NCI-H1105 treated with DMSO at 0.1 percent for 48 hours (cell line): ENCODE data around the gene TSPAN31.
A peak's percentile ranks its signal among the peaks of the same experiment; 100 is the strongest.
"Not testable (repeated sequence)": the region's sequence is repeated elsewhere in the genome, so short reads cannot be mapped to it uniquely, and the experiment has no call there.

Experiments
- DNase-seq: peaks from one replicate; lab custom pipeline; 2025; lab: John Stamatoyannopoulos, UW

TSPAN31 gene

GRCh38 chr12:57744777-57745484 lies at the start of gene TSPAN31:
Gene TSPAN31, plus strand, starts transcription at chr12:57745039. Its CDS starts 116 bp downstream, at chr12:57745155.
- peak; percentile 90 for DNase-seq

- DNase-seq = no peak
Observed at GRCh38 chr12:57695770-57696432, 48.9 kb upstream of the TSPAN31 start.

GRCh38 chr12:57697076-57697475 lies 47.8 kb upstream of the TSPAN31 start:
- no peak for DNase-seq

GRCh38 chr12:57698414-57698813 lies 46.4 kb upstream of the TSPAN31 start:
- DNase-seq = no peak

GRCh38 chr12:57700317-57700716 lies 44.5 kb upstream of the TSPAN31 start:
- DNase-seq = no peak

- DNase-seq = no peak
Observed at GRCh38 chr12:57707250-57707649, 37.6 kb upstream of the TSPAN31 start.

GRCh38 chr12:57708296-57708695 lies 36.5 kb upstream of the TSPAN31 start:
- DNase-seq = no peak

GRCh38 chr12:57712701-57713100 lies 32.1 kb upstream of the TSPAN31 start:
- DNase-seq = no peak

- DNase-seq = no peak
Observed at GRCh38 chr12:57713209-57713608, 31.6 kb upstream of the TSPAN31 start.

GRCh38 chr12:57715036-57715748 lies 29.6 kb upstream of the TSPAN31 start:
- DNase-seq = not testable (repeated sequence)

- no peak for DNase-seq
Observed at GRCh38 chr12:57715786-57716185, 29.1 kb upstream of the TSPAN31 start.

GRCh38 chr12:57716305-57716704 lies 28.5 kb upstream of the TSPAN31 start:
- no peak for DNase-seq

- DNase-seq = no peak
Observed at GRCh38 chr12:57717131-57717530, 27.7 kb upstream of the TSPAN31 start.

- DNase-seq = no peak
Observed at GRCh38 chr12:57717846-57718640, 26.8 kb upstream of the TSPAN31 start.

- no peak for DNase-seq
Observed at GRCh38 chr12:57718641-57719528, 26.0 kb upstream of the TSPAN31 start.

- no peak for DNase-seq
Observed at GRCh38 chr12:57719777-57720605, 24.8 kb upstream of the TSPAN31 start.

- no peak for DNase-seq
Observed at GRCh38 chr12:57720606-57721595, 23.9 kb upstream of the TSPAN31 start.

- not testable (repeated sequence) for DNase-seq
Observed at GRCh38 chr12:57721846-57722608, 22.8 kb upstream of the TSPAN31 start.
